ENCODE data around the gene UBE2S. TPM values are rescaled to one million over a fixed set of nuclear protein-coding genes. Genes with fewer than 3 reads are reported as not detected.
"Not testable (repeated sequence)": the region's sequence is repeated elsewhere in the genome, so short reads cannot be mapped to it uniquely, and the experiment has no call there.

The UBE2S gene
- total RNA-seq, 2 donors from 2014 or later: 43.8 to 147 TPM

- Histone ChIP-seq H3K36me3 (no peaks in the 10 kb centered on the region), H3K27ac (no peak overlapping the region), H3K4me3 (no peak overlapping the region), H3K27me3 (peaks cover 20% of the 10 kb centered on the region), H3K9me3 (no peaks in the 10 kb centered on the region), H3K9ac (ENCODE audit: low read depth in 2 of 2, low read length in 2 of 2) (no peak overlapping the region), H3K4me1 (no peaks in the 10 kb centered on the region)
- DNase-seq: no peak
- TF ChIP-seq CTCF (IDR thresholded peaks at IDR 0.05): no peak
- intact Hi-C loops (cut with DNase I): no loop called here
Measured at GRCh38 chr19:55432241-55432959, 24.8 kb upstream of the UBE2S start.

- Histone ChIP-seq H3K4me3 (no peak overlapping the region), H3K4me1 (no peaks in the 10 kb centered on the region), H3K27ac (no peak overlapping the region), H3K36me3 (no peaks in the 10 kb centered on the region), H3K9me3 (no peaks in the 10 kb centered on the region), H3K27me3 (peaks cover 20% of the 10 kb centered on the region), H3K9ac (ENCODE audit: low read depth in 2 of 2, low read length in 2 of 2) (no peak overlapping the region)
- intact Hi-C loops (cut with DNase I): no loop called here
- no peak for DNase-seq
- TF ChIP-seq CTCF (IDR thresholded peaks at IDR 0.05): no peak
Measured at GRCh38 chr19:55431183-55431582, 23.6 kb upstream of the UBE2S start.

- DNase-seq: no peak
- TF ChIP-seq CTCF (IDR thresholded peaks at IDR 0.05): no peak
- Histone ChIP-seq H3K9ac (ENCODE audit: low read depth in 2 of 2, low read length in 2 of 2) (no peak overlapping the region), H3K9me3 (no peaks in the 10 kb centered on the region), H3K27ac (no peak overlapping the region), H3K27me3 (no peaks in the 10 kb centered on the region), H3K4me3 (no peak overlapping the region), H3K4me1 (no peaks in the 10 kb centered on the region), H3K36me3 (no peaks in the 10 kb centered on the region)
- intact Hi-C loops (cut with DNase I): no loop called here
Measured at GRCh38 chr19:55426042-55426441, 18.5 kb upstream of the UBE2S start.

- Histone ChIP-seq H3K9ac (ENCODE audit: low read depth in 2 of 2, low read length in 2 of 2) (no peak overlapping the region), H3K27ac (no peak overlapping the region), H3K9me3 (no peaks in the 10 kb centered on the region), H3K36me3 (no peaks in the 10 kb centered on the region), H3K27me3 (no peaks in the 10 kb centered on the region), H3K4me1 (no peaks in the 10 kb centered on the region), H3K4me3 (no peak overlapping the region)
- intact Hi-C loops (cut with DNase I): no loop called here
- no peak for DNase-seq
- TF ChIP-seq CTCF (IDR thresholded peaks at IDR 0.05): no peak
Measured at GRCh38 chr19:55424518-55424917, 16.9 kb upstream of the UBE2S start.

GRCh38 chr19:55423225-55424005, 15.8 kb upstream of the UBE2S start:
- H3K4me3 ChIP-seq: no peak overlapping the region
- TF ChIP-seq CTCF (IDR thresholded peaks at IDR 0.05): no peak
- no peaks in the 10 kb centered on the region for H3K36me3 ChIP-seq
- no peaks in the 10 kb centered on the region for H3K4me1 ChIP-seq
- no peak overlapping the region for H3K27ac ChIP-seq
- no peaks in the 10 kb centered on the region for H3K9me3 ChIP-seq
- DNase-seq: no peak
- no peak overlapping the region for H3K9ac ChIP-seq (ENCODE audit: low read depth in 2 of 2, low read length in 2 of 2)
- intact Hi-C loops (cut with DNase I): no loop called here
- H3K27me3 ChIP-seq: no peaks in the 10 kb centered on the region

- H3K27ac ChIP-seq; intact Hi-C loops (cut with DNase I); H3K36me3 ChIP-seq; H3K4me1 ChIP-seq; H3K9me3 ChIP-seq; H3K9ac ChIP-seq (ENCODE audit: low read depth in 2 of 2, low read length in 2 of 2); DNase-seq; H3K4me3 ChIP-seq; H3K27me3 ChIP-seq: not testable (repeated sequence)
Measured at GRCh38 chr19:55421281-55421680, 13.7 kb upstream of the UBE2S start.

All from colonic mucosa (tissue), 4 donors.